Loucy (cell line): ENCODE results near the gene FAM120B.

Experiments
- H2AFZ ChIP-seq: fragments of 200-600 bp; sonication (generic); 2 replicates; pipeline ENCODE4 v1.6.0; 2016; ENCODE audit warnings: antibody characterized with exemption, mild to moderate bottlenecking, low read length, moderate library complexity
- H3F3A ChIP-seq: fragments of 200-600 bp; 2 replicates; pipeline ENCODE4 v1.6.0; 2016; ENCODE audit warnings: antibody characterized with exemption, low read depth, mild to moderate bottlenecking
- H3K27me3 ChIP-seq: fragments of 200-600 bp; sonication (generic); 2 replicates; pipeline ENCODE4 v1.6.1; 2014; ENCODE audit warnings: low read length, mild to moderate bottlenecking; ENCODE audit not compliant: insufficient read depth, poor library complexity, severe bottlenecking
- H3K36me3 ChIP-seq: fragments of 200-600 bp; sonication (generic); 2 replicates; pipeline ENCODE4 v1.6.1; 2016; ENCODE audit warnings: low read length; ENCODE audit not compliant: insufficient read depth
- H3K4me1 ChIP-seq: fragments of 200-600 bp; sonication (generic); 2 replicates; pipeline ENCODE4 v1.5.1; 2014; ENCODE audit warnings: low read length, mild to moderate bottlenecking; ENCODE audit not compliant: insufficient read depth, poor library complexity, severe bottlenecking
- H3K4me2 ChIP-seq: fragments of 200-600 bp; sonication (generic); 2 replicates; pipeline ENCODE4 v1.6.0; 2014; ENCODE audit warnings: antibody characterized with exemption, low read length, low read depth, mild to moderate bottlenecking; ENCODE audit not compliant: poor library complexity, severe bottlenecking
- H3K4me3 ChIP-seq: fragments of 200-600 bp; sonication (generic); 2 replicates; pipeline ENCODE4 v1.5.1; 2014; ENCODE audit warnings: low read length, mild to moderate bottlenecking, mixed read lengths; ENCODE audit not compliant: poor library complexity, severe bottlenecking
- H3K79me2 ChIP-seq: fragments of 200-600 bp; sonication (generic); 2 replicates; pipeline ENCODE4 v1.6.1; 2014; ENCODE audit warnings: low read length; ENCODE audit not compliant: insufficient read depth
- H3K9ac ChIP-seq: fragments of 200-600 bp; sonication (generic); 2 replicates; pipeline ENCODE4 v1.6.0; 2014; ENCODE audit warnings: mild to moderate bottlenecking, low read depth, low read length, moderate library complexity; ENCODE audit not compliant: poor library complexity, severe bottlenecking
- H3K9me2 ChIP-seq: fragments of 200-600 bp; sonication (generic); replicated peaks from 2 replicates; pipeline ENCODE4 v1.6.1; 2016; ENCODE audit warnings: low read depth, low read length, mixed read lengths
- H3K9me3 ChIP-seq: fragments of 200-600 bp; sonication (generic); 2 replicates; pipeline ENCODE4 v1.6.1; 2014; ENCODE audit warnings: mild to moderate bottlenecking, antibody characterized with exemption, low read length, low read depth; ENCODE audit not compliant: insufficient read depth
- H4K20me1 ChIP-seq: fragments of 200-600 bp; sonication (generic); 2 replicates; pipeline ENCODE4 v1.6.0; 2014; ENCODE audit warnings: antibody characterized with exemption, low read length, mild to moderate bottlenecking; ENCODE audit not compliant: insufficient read depth, poor library complexity, severe bottlenecking
- CTCF ChIP-seq: fragments of 200-600 bp; sonication (generic); conservative IDR thresholded peaks from 2 replicates; pipeline ENCODE4 v1.5.1; 2014; ENCODE audit warnings: mild to moderate bottlenecking, antibody characterized with exemption, low read length
- EZH2phosphoT487 ChIP-seq: fragments of 200-600 bp; IDR thresholded peaks from 2 replicates; pipeline ENCODE4 v1.6.1; 2018; ENCODE audit warnings: antibody characterized with exemption, mild to moderate bottlenecking, moderate library complexity, borderline replicate concordance

Gene FAM120B

GRCh38 chr6:170268216-170269129, 38.1 kb upstream of the FAM120B start:
- Histone ChIP-seq H3K9me3 (no peaks in the 10 kb centered on the region), H2AFZ (no peak overlapping the region), H3K9ac (no peak overlapping the region), H3K4me2 (no peak overlapping the region), H3K9me2 (no peaks in the 10 kb centered on the region), H3K27me3 (no peaks in the 10 kb centered on the region), H3K79me2 (no peaks in the 10 kb centered on the region), H3K4me3 (no peak overlapping the region), H3K36me3 (no peaks in the 10 kb centered on the region), H3K4me1 (peaks cover 17% of the 10 kb centered on the region), H3F3A (no peaks in the 10 kb centered on the region), H4K20me1 (no peaks in the 10 kb centered on the region)
- TF ChIP-seq CTCF, result no peak
- no peak for TF ChIP-seq EZH2phosphoT487

GRCh38 chr6:170269151-170269845, 37.3 kb upstream of the FAM120B start:
- no peak for TF ChIP-seq EZH2phosphoT487
- TF ChIP-seq CTCF, result no peak
- H4K20me1 ChIP-seq, result no peaks in the 10 kb centered on the region
- no peaks in the 10 kb centered on the region for H3K9me2 ChIP-seq
- peaks cover 17% of the 10 kb centered on the region for H3K4me1 ChIP-seq
- H2AFZ ChIP-seq, result no peak overlapping the region
- H3K4me3 ChIP-seq, result no peak overlapping the region
- no peak overlapping the region for H3K4me2 ChIP-seq
- no peak overlapping the region for H3K9ac ChIP-seq
- no peaks in the 10 kb centered on the region for H3K27me3 ChIP-seq
- no peaks in the 10 kb centered on the region for H3F3A ChIP-seq
- H3K9me3 ChIP-seq, result no peaks in the 10 kb centered on the region
- no peaks in the 10 kb centered on the region for H3K36me3 ChIP-seq
- H3K79me2 ChIP-seq, result no peaks in the 10 kb centered on the region

- Histone ChIP-seq H3K4me2 (no peak overlapping the region), H3K9ac (no peak overlapping the region), H3K4me3 (no peak overlapping the region), H3K4me1 (peaks cover 17% of the 10 kb centered on the region), H3F3A (no peaks in the 10 kb centered on the region), H3K27me3 (no peaks in the 10 kb centered on the region), H3K9me2 (no peaks in the 10 kb centered on the region), H3K36me3 (no peaks in the 10 kb centered on the region), H4K20me1 (no peaks in the 10 kb centered on the region), H2AFZ (no peak overlapping the region), H3K9me3 (no peaks in the 10 kb centered on the region), H3K79me2 (no peaks in the 10 kb centered on the region)
- TF ChIP-seq EZH2phosphoT487 (no peak), CTCF (no peak)
Observed at GRCh38 chr6:170269846-170270541, 36.6 kb upstream of the FAM120B start.
